NB4 (cell line): ENCODE measurements around the gene CIPC.

Source experiments
- DNase-seq: peaks from one replicate; pipeline ENCODE4 v3.0.0; 2010; ENCODE audit warnings: low read depth
- H3K4me3 ChIP-seq: one replicate; pipeline ENCODE4 v1.5.1; 2011; ENCODE audit warnings: mild to moderate bottlenecking, low read depth, low read length, moderate library complexity
- CTCF ChIP-seq: IDR thresholded peaks from one replicate; pipeline ENCODE4 v1.5.1; 2012; ENCODE audit warnings: low read depth, low read length
- MAX ChIP-seq: IDR thresholded peaks from 2 replicates; pipeline ENCODE4 v1.6.1; 2011; ENCODE audit warnings: low read depth, low read length
- MYC ChIP-seq: IDR thresholded peaks from 2 replicates; pipeline ENCODE4 v1.6.1; 2011; ENCODE audit warnings: low read depth, low read length
- POLR2A ChIP-seq: IDR thresholded peaks from 2 replicates; pipeline ENCODE4 v1.6.1; 2011; ENCODE audit warnings: mild to moderate bottlenecking; ENCODE audit not compliant: insufficient read length; ENCODE audit errors: extremely low read depth

The CIPC gene

GRCh38 chr14:77086017-77086727 is 11.9 kb upstream of the CIPC start:
- no peak for DNase-seq
- no peak for TF ChIP-seq POLR2A
- TF ChIP-seq MYC: no peak
- no peak for TF ChIP-seq CTCF
- no peak overlapping the region for H3K4me3 ChIP-seq

GRCh38 chr14:77086951-77087350 is 11.1 kb upstream of the CIPC start:
- no peak for TF ChIP-seq MYC
- no peak for TF ChIP-seq CTCF
- no peak for TF ChIP-seq POLR2A
- TF ChIP-seq MAX: no peak
- H3K4me3 ChIP-seq: no peak overlapping the region
- no peak for DNase-seq

- TF ChIP-seq CTCF: no peak
- TF ChIP-seq POLR2A: no peak
- TF ChIP-seq MAX: no peak
- no peak for DNase-seq
- H3K4me3 ChIP-seq: no peak overlapping the region
Measured at GRCh38 chr14:77087631-77088030, 10.4 kb upstream of the CIPC start.

GRCh38 chr14:77088219-77088618 is 9.8 kb upstream of the CIPC start:
- no peak for DNase-seq
- no peak for TF ChIP-seq POLR2A
- TF ChIP-seq CTCF: no peak
- TF ChIP-seq MYC: no peak
- TF ChIP-seq MAX: no peak

GRCh38 chr14:77088645-77089044 is 9.4 kb upstream of the CIPC start:
- no peak overlapping the region for H3K4me3 ChIP-seq
- no peak for DNase-seq
- TF ChIP-seq POLR2A (no peak), MAX (no peak), MYC (no peak), CTCF (no peak)

More at GRCh38 chr14:77088219-77088618, 9.8 kb upstream of the CIPC start:
- H3K4me3 ChIP-seq: no peak overlapping the region

GRCh38 chr14:77091518-77091917 is 6.5 kb upstream of the CIPC start:
- no peak overlapping the region for H3K4me3 ChIP-seq
- TF ChIP-seq POLR2A: no peak
- TF ChIP-seq MYC: no peak
- no peak for TF ChIP-seq CTCF
- no peak for TF ChIP-seq MAX
- no peak for DNase-seq
